CD4-positive, alpha-beta T cell treated with Interleukin-17A for 4 hours (primary cell): ENCODE measurements around the gene NAT10.

Source experiments
- DNase-seq: peaks from one replicate; pipeline ENCODE4 v3.0.0-alpha.2; 2020; ENCODE audit warnings: mixed read lengths

Gene NAT10

DNA sequence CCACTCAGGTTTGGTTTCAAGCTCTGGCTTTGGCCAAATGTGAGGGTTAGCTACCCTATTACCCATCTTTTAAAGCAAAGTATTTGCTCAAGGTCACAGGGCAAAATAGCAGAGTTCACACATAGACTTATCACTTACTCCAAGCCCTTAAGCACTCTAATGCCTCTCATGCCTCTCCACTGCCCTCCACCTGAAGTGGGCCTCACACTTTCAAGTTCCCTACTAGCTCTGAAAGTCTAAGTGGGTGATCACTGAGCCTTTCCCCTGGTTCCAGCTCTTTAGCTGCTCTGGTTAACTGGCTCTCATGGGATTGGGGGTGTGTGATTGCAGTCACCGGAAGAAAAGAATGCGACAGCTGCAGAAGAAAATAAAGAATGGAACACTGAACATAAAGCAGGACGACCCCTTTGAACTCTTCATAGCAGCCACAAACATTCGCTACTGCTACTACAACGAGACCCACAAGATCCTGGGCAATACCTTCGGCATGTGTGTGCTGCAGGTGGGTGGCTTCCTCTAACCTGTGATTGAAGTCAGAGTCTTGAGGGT, 6.4 kb downstream of the NAT10 start:
- no peak for DNase-seq

DNA sequence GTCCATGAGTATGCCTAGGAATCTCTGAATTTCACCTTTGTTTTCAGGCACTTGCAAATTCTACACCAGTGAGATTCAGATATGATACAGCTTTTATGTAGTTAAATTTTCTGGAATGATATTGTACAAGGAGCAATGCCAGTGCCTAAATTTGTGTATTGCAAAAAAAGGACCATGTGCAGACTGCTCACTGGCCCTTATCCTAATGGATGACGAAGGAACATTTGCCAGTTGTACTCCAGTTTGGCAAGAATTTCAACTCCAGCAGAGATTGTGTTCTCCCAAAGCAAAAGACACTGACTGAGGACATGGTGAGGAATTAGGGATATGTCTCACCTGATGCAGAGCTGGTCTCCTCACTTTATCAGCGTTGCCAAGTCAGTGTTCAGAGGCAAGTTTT, 8.6 kb downstream of the NAT10 start:
- no peak for DNase-seq

DNA sequence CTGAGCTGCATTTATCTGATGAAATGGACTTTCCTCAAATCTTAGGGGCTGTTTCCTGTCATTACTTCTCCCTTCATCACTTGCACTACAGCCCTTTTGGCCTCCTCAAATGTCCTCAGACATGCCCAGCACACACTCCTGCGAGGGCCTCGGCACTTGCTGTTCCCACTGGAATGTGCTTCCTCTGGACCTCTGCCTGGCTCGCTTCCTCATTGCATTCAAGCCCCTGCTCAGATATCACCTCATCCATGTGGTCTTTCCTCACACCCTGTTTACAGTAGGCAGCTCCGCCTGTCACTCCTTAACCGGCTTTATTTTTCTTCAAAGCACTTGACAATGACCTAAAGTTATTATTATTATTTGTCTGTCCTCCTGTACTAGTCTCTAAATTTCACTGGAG, 9.0 kb downstream of the NAT10 start:
- no peak for DNase-seq

DNA sequence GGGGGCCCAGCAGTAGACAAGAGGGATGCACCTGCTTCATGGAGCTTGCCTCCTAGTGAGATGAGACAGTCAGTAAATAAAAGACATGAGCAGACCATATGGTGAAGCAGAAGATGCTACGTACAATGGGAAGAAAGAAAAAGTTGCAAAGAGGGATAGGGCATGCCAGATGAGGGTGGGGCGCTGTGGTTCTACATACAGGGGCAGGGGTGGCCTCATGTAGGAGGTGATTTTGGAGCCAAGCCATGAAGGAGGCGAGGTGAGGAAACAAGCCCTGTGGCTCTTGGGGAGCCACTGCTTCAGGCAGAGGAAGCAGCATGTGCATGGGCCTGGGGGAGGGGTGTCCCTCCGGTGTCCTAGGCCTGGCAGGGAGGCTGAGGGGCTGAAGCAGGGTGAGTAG, 15.2 kb downstream of the NAT10 start:
- DNase-seq: no peak

DNA sequence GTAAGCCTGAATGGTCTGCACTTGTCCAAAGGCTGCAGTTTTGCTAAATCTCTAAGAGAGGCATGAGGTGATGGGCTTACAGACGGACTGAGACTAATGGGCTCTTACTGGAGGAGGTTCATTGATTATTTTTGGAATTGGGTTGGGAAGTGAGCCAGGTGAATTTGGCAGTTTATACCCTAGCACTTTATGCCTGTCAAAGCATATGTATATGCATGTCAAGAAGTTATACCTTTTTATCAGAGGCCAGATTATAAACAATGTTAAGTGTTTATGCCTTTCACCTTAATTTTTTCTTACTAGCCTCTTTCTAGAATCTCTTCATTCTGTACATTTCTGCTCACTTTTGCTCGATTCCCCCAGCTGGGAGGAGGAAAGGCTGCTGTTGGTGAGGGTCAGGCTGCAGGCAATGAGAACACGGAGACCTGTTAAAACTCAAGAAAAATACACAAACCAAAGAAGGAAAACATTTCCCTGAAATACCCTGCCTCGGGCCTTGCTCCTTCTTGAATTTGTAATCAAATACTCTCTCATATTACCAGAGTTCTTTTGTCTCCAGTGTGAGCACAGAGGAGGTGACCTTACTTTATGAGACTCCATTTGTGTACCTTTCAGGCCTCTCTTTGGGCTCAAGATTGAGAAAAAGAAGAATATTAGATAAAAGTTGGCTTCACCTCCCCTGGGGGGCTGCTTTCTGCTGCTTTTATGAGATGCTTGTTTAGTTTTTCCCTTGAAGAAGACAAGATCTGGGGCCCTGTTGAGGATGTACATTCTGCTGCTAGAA, 19.6 kb downstream of the NAT10 start:
- no peak for DNase-seq

DNA sequence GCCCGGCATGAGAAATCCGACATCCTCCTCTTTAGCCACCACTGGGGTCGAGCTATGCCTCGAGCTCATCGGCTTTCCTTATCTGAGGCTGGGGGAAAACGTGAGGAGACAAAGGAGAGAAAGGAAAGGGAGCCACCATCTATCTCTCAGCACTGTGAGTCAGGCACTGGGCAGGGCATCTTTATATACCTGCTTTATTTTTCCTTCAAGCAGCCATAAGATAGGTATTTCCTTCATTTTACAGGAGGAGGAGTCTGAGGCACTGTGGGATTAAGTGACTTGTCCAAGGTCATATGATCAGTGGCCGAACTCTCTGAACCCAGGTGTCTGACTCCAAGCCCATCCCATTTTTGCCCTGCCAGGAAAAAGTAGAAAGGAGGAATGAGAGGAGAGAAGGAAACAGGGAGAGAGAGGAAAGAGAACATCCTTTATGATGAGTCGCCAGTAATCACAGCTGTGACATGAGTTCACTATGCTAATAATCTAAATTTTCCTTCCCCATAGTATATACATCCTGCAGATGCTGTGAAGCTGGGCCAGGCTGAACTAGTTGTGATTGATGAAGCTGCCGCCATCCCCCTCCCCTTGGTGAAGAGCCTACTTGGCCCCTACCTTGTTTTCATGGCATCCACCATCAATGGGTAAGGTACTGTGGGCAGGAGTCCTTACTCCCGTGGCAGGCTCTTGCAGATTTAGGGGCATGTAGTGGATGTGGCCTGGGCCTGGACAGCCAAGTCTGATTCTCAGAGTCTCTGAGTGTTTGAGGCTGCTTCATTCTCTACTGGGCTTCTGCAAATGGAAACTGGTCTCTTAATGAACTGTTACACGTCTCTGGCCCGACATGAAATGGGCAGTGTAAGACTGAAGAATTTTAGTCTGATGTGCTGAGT, 21.8 kb downstream of the NAT10 start:
- no peak for DNase-seq

DNA sequence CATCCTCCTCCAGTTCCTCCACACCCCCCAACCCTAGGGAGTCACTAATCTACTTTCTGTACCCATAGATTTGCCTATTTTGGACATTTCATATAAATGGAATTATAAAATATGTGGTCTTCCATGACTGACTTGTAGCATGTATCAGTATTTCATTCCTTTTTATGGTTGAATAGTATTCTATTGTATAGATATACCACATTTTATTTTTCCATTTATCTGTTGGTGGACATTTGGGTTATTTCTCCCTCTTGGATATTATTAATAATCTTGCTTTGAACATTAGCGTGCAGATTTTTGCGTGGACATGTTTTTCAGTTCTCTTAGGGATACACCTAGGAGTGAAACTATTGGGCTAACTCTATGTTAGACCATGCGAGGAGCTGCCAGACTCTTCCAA, 23.4 kb downstream of the NAT10 start:
- no peak for DNase-seq

DNA sequence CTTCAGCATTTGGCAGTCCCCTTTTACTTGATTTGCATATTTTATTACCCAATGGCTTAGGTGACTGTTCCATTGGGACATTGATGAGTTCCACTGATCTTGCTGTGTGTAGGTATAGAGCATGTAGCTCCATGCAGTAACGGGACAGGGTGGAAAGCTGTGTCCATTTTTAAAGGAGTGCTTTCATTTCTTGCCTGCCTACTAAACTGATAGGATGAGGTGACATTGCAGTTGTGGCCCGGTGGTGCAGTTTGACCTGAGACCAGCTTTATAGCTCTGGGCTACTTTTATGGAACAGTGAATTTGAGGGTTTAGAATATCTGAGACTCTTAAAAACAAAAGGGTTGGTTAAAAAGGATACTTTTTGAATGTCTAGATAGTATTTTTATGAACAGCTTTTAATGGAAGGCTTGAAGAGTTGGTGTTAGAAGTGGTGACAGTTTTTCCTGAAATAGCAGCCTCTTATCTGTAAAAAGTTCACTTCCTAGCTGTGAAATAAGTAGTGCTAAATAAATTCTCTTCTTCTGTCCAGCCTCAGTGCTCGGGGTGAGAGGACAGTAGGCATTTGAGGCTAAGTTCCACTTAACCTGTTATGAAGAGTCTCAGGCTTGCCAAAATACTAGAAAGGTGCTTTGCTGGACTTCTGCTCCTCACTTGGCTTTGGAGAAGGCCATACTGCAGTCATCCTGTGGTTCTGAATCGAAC, 27.0 kb downstream of the NAT10 start:
- no peak for DNase-seq

DNA sequence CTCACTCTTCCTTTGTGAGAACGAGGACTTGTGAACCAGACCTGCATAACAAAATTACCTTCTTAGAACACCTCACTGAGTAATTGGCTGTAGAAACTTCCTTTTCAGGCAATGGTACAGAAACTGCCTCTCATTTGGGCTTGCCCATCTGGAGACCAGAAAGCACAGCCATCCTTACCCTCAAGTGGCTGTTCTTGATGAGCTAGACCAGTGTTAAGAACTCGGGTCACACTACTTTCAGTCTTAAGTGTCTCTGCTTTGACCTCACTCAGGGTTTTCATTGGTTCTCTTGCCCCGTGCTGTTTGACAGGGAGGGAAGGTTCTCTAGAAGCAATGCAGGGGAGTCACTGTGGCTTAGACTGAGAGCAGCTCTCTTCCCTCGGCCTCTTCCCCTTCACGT, 29.3 kb downstream of the NAT10 start:
- DNase-seq: no peak

DNA sequence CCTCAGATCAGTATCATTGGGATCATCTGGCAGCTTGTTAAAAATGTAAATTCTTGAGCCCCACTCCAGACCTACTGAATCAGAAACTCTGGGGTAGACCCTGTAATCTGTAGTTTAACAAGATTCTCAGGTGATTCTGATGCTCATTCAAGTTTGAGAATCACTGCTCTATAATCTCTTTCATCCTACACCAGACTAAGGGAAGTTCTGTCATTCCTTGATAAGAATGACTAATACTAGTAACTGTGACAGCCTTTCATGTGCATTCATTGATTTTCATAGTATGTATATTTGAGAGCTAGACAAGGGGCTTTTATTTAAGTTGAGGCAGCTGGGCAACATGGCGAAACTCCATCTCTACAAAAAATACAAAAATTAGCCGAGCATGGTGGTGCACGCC, 30.0 kb downstream of the NAT10 start:
- DNase-seq: no peak

DNA sequence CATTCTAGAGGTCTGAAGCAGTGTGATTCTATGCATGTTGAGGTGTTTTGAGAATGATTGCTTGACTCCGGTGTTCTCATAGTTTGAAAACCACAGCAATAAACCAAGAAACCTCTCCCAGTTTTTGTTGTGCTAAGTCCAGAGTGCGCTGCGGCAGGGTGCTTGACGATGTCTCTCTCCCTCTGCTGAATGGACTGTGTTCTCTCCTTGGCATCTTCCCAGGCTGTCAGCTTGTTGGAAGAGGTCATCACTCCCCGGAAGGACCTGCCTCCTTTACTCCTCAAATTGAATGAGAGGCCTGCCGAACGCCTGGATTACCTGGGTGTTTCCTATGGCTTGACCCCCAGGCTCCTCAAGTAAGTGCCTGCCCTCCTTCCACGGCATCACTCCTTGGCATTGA, 31.0 kb downstream of the NAT10 start:
- no peak for DNase-seq

DNA sequence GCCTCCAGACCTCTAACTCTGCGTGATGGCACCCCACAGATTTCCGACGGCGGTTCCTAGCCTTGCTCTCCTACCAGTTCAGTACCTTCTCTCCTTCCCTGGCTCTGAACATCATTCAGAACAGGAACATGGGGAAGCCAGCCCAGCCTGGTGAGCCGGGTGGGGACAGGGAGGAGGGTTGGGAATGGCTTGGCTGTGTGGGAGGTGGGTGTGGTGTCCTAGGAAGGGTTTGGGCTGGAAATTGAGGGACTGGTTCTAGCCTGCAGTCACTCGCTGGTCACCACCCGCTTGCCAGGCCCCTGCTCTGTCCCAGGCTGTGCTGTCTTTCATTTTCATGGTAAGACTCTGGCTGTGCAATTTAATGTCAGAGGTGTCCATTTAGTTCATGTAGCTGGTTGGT, 33.9 kb downstream of the NAT10 start:
- no peak for DNase-seq

DNA sequence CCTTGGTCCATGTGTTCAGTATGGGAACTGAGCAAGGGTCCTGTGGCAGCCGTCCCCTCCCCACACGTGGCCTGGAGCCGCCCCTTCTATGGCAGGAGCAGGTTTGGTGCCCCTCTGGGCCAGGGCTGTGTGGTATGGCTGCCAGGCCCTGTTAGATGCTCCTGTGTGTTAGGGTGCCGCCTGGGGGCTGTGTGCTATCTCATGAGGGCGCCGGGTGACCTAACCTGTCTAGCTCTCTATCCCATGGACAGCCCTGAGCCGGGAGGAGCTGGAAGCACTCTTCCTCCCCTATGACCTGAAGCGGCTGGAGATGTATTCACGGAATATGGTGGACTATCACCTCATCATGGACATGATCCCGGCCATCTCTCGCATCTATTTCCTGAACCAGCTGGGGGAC, 34.7 kb downstream of the NAT10 start:
- no peak for DNase-seq

DNA sequence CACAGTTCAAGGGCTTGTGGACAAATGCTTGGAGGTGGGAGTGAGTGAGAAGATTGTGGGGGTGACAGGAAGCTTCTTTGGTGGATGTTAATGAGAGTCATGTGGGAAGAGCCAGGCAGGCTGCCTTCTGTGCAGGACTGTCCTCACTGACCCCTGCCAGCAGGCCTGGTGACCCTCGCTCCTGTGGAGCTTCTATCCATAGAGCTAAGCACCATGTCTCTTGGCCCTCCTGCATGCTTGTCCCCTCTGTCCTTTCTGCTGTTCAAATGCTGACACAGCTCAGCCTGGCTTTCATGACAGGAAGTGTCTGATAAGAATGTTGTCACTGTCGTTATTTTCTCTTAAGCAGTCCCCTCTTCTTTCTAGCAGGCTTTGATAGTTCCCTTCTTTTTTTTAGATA, 37.6 kb downstream of the NAT10 start:
- DNase-seq: no peak

DNA sequence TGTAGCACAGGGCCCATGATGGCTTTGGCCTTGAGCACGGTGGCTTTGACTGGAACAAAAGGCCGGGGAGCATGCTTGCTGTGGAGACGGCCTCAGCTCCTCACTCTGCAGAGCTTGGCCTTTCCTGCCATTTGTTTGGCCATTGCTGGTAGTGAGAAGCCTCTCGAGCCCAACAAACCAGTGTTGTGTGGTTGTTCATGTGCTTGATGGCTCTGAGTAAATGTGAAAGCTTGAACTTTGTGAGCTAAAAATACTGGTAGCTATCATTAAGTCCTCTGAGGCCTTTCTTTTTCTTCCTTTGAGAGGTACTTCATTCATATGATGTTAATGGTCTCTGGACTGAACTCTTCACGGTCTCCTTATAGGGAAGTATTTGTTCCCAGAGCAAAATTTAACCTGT, 39.6 kb downstream of the NAT10 start:
- DNase-seq: no peak

DNA sequence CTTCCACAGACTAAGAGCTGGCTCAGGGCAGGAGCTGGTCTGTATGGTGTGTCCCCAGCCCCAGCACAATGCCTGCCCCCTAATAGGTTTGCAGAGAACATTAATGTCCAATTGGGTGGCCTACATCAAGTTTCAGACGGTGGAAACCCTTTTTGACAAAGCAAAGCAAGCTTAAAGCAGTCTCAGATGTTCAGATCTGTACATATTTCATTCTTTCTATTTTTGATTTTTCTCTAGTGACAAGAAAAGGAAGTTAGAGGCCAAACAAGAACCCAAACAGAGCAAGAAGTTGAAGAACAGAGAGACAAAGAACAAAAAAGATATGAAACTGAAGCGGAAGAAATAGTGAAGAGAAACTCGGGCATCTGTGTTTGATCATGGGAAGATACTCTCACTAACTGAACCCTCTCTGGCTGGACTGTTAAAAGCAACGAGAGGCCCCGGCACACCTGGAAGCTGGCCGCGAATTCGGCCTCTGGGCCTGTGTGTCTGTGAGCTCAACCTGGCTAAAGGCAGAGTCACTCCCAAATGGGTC, 40.5 kb downstream of the NAT10 start:
- DNase-seq: no peak

DNA sequence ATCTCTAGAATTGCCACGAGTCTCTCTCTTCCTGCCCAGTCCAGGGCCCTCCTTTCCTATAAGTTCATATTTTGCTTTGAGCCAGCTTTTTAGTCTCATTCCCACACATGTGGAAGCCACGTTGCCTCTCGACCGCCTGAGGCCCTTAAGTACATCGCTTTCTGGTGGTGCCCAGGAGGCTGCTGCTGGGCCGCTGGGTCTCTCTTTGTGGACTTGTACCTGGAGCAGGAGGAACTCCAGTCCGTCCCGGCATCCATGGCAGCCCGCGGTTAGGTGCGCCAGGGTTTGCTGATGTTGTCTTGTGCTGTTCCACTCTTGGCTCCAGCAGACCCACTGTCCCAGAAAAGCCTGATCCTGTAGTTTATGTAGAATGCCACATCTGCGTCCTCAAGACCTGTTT, 41.0 kb downstream of the NAT10 start:
- no peak for DNase-seq

DNA sequence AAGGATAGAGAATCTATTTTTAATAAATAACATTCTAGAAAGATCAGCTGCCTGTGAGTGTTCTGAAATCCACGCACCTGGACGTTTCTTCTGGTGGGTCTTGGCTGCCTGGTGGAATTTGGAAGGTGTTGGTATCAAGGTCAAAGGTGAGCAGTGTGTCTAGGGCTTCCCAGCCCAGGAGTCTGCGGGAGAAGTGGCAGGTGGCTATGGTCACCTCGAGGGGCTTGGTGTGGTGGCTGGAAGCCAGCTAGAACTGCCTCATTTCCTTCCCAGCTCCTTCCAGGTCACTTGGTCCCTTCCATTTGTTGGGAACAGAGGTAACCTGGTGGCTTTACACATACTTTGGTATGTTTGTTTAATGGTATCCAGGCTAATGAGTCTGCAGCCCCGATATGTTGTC, 41.4 kb downstream of the NAT10 start:
- no peak for DNase-seq

DNA sequence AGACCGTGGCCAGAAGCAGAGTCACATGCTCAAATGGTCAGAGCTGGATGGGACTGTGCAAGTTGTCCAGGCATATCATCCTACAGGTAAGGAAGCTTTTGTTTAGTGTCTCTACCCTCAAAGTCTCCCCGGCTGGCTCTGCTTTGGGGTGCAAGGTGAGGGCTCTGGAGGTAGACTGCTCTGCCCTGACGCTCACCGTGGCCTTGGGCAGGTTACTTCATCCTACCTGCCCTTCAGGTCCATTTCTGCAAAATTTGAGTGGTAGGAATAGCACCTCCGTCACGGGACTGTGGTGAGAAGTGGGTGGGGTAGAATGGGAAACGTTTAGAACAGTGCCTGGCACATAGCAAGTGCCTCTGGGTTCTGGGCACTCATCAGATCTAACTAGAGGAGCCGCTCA, 42.2 kb downstream of the NAT10 start:
- no peak for DNase-seq

DNA sequence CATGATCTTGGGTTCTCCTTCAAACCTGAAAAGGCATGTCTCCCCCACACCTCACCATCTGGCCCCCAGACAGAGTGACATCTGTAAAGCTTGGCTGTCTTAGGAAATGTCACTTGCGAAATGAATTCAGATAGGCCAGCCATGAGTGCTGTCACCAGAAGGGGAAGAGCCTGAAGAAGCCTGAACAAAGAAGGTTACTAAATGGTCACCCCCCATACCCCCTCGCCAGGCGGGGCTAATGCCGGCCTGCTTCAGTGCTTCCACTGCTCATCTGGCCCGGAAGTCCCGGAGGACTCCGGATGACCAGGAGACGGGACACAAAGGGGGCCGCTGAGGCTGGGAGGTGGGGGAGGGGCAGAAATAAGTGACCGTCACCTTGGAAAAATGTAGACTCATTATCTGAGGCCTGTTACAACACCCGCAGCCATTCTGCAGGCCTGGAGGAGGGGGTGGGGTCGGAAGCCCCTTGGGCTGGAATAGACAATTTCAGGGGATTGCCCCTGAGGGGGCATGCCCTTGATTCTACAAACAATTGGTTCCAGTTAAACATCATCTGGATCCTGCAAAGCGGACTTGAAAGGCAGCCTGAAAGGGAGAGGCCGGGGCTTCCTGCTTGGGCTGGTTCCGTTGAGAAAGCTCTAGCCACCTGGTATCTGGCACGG, 43.2 kb downstream of the NAT10 start:
- no peak for DNase-seq

DNA sequence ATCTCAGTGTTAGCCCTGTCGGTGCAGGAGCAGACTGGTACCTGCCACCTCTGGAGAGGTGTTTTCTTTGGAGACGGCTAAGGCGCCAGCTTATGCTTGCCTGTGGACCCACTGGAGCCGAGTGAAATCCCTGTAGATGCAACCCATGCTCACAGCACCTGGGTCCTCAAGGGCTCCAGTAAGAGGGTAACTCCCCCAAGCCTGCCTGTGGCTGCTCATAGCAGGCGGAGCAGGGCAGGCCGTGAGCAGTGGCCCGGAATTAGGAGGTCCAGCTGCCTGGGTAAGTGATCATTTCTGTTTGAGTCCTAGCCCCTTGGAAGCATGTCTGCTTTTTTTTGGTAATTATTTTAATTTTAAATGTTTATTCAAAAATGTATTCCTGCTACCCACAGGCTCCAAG, 43.8 kb downstream of the NAT10 start:
- DNase-seq: no peak

DNA sequence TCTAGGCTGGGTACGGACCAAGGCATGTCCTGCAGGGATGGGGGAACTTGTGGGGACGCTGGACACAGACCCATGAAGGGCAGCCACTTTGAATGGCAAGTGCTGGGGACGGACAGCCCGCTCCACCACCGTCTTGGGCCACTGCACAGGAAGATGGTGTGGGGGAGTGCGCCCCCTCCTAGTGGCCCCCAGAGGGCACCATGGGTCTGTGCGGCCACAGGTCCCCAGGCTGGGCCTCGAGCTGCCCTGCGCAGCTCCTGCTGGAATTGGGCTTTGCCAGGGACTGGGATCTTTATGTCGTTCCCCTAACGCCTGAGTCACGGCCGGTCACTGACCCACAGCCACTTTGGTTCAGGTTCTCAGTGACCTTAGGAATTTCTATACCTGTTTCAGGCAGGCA, 44.4 kb downstream of the NAT10 start:
- DNase-seq: peak; percentile 28
